Epithelial cell of esophagus (primary cell): Measurements from ENCODE around the gene DYNLL1.
"Not testable (repeated sequence)": the region's sequence is repeated elsewhere in the genome, so short reads cannot be mapped to it uniquely, and the experiment has no call there.

Experiments used
- DNase-seq: peaks from one replicate; pipeline ENCODE4 v3.0.0; 2010; ENCODE audit warnings: low read depth
- H3K4me3 ChIP-seq: 2 replicates; pipeline ENCODE4 v1.5.1; 2011; ENCODE audit warnings: mild to moderate bottlenecking, low read length, control low read depth
- CTCF ChIP-seq: IDR thresholded peaks from 2 replicates; pipeline ENCODE4 v1.5.1; 2011; ENCODE audit warnings: low read depth, mild to moderate bottlenecking, low read length, control low read depth, inconsistent platforms; ENCODE audit not compliant: insufficient read depth; ENCODE audit errors: missing control alignments

The DYNLL1 gene

GRCh38 chr12:120485961-120486881, 9.7 kb upstream of the DYNLL1 start:
- no peak overlapping the region for H3K4me3 ChIP-seq
- TF ChIP-seq CTCF: no peak
- DNase-seq: no peak

- not testable (repeated sequence) for DNase-seq, H3K4me3 ChIP-seq
These were observed 8.4 kb upstream of the DYNLL1 start for GRCh38 chr12:120487552-120487951.

- H3K4me3 ChIP-seq: no peak overlapping the region
- no peak for TF ChIP-seq CTCF
These were observed 7.8 kb upstream of the DYNLL1 start for GRCh38 chr12:120488057-120488640.

GRCh38 chr12:120489018-120489417, 6.9 kb upstream of the DYNLL1 start:
- no peak overlapping the region for H3K4me3 ChIP-seq
- no peak for TF ChIP-seq CTCF
- no peak for DNase-seq

More at GRCh38 chr12:120488057-120488640, 7.8 kb upstream of the DYNLL1 start:
- no peak for DNase-seq

- no peak for DNase-seq
- no peak for TF ChIP-seq CTCF
- H3K4me3 ChIP-seq: no peak overlapping the region
These were observed 5.6 kb upstream of the DYNLL1 start for GRCh38 chr12:120490325-120490724.

- no peak for DNase-seq
- no peak overlapping the region for H3K4me3 ChIP-seq
- TF ChIP-seq CTCF: no peak
These were observed 4.9 kb upstream of the DYNLL1 start for GRCh38 chr12:120490833-120491512.

- H3K4me3 ChIP-seq: peak overlapping the region; percentile 82
- TF ChIP-seq CTCF: no peak
- DNase-seq: no peak
These were observed 655 bp upstream of the DYNLL1 start for GRCh38 chr12:120495186-120495730.
